ENCODE results near the gene MYOM1.

Gene MYOM1

GRCh38 chr18:3219631-3220335, at the start of gene MYOM1:
MYOM1 (minus strand) TSS chr18:3219968; CDS start chr18:3215223, 4,745 bp downstream.
- DNase-seq (ENCODE audit: low read depth) = no peak

GRCh38 chr18:3269241-3269913, 49.6 kb upstream of the MYOM1 start:
- DNase-seq (ENCODE audit: low read depth) = no peak

DNA sequence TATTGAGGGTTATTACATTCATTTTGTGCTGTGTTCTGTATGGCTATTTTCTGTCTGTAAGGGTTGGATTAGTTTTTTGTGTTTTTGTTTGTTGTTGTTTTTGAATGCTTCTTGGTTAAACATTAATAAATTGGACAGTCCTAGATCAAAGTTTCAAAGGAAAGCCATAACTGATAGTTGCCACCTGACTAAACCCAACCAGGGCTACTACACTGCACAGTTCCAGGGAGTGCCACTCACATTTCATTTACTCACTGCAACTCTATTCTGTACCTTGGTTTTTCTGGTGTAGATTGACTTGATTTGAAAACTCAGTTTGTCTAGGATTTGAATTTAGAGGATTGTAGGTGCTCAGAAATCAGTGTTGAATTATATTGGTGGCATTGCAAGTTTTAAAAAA, 48.5 kb upstream of the MYOM1 start:
- no peak for DNase-seq (ENCODE audit: low read depth)

GRCh38 chr18:3266062-3266608, 46.4 kb upstream of the MYOM1 start:
- no peak for DNase-seq (ENCODE audit: low read depth)

DNA sequence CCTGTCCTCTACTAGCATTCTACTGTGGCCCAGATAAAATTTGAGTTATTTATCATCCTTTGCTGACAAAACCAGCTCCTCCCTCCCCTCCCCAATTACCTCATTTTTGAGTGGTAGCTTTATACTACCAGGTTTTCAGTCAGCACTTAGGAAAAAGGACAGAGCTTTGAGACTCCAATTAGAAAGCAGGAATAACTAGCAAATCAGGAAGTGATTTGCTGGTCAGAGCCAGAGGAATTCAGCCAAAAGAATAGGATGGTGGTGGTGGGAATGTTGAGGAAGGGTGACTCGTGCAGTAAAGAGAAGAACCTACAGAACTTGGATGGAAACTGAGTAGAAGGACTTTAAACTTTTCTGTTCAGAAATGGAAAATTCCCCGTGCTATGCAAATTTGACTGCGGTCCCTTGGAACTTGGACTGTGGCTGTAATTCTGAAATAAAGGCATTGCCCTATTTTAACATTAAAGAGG, 45.8 kb upstream of the MYOM1 start:
- DNase-seq (ENCODE audit: low read depth) = no peak

DNA sequence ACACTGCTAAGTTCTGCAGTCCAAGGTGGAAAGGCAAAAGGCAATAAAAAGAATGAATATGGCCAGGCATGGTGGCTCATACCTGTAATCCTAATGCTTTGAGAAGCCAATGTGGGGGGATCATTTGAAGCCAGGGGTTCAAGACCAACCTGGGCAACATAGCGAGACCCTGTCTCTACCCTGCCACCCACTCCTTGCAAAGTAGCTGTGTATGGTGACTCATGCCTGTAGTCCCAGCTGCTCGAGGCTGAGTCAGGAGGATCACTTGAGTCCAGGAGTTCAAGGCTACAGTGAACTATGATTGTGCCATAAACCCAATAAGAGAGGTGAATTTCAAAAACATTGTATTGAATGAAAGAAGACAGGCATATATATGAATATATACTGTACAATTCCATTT, 44.6 kb upstream of the MYOM1 start:
- DNase-seq (ENCODE audit: low read depth) = no peak

- DNase-seq (ENCODE audit: low read depth) = no peak
Measured at GRCh38 chr18:3263132-3263700, 43.4 kb upstream of the MYOM1 start.

DNA sequence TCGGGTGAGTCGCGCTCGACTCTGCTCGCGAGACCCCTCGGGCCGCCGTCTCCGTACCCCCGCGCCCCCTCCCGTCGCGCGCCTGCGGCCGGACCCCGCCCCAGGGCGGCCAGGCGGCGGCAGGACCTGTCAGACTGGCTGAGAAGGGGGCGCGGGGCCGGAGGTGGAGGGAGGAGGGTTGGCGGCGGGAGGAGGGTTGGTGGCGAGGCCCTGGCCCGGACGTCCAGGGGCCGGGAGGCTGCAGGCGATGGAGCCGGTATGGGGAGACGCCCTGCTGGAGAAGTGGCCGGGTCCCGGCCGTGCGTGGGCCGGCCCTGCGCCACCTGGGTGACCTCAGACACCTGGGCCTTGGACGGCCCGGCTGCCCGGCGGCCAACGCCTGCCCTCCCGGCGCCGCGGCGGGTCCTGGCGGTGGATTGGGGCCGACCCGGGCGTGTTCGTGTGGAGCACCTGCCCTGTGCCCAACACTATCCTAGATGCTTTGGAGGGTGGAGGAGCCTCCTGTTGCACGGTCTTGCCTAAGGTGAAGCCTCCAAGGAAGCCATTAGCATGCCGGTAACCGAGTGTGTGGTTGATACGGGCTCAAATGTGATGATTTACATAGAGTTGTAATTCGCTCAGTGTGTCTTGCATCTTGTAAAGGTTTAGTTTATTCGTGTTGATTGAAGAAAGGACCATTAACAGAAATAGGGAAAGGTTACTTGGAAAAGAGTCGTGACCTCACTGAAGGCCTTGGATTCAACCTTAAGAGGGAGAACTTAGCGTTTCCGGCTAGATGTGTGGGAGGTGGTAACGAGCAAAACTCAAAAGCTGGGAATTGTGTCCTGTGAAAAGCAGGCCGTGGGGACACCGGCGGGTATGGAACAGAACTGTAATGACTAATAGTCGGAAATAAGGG, 42.7 kb upstream of the MYOM1 start:
- DNase-seq (ENCODE audit: low read depth) = peak; percentile 24

GRCh38 chr18:3261373-3262233, 41.8 kb upstream of the MYOM1 start, which contains the start of gene MYL12B:
MYL12B (plus strand) TSS chr18:3262133; CDS start chr18:3272899, 10,766 bp downstream.
- DNase-seq (ENCODE audit: low read depth) = peak; percentile 72

- no peak for DNase-seq (ENCODE audit: low read depth)
Measured at GRCh38 chr18:3260995-3261372, 41.2 kb upstream of the MYOM1 start.

GRCh38 chr18:3257627-3258120, 37.9 kb upstream of the MYOM1 start:
- DNase-seq (ENCODE audit: low read depth) = no peak

DNA sequence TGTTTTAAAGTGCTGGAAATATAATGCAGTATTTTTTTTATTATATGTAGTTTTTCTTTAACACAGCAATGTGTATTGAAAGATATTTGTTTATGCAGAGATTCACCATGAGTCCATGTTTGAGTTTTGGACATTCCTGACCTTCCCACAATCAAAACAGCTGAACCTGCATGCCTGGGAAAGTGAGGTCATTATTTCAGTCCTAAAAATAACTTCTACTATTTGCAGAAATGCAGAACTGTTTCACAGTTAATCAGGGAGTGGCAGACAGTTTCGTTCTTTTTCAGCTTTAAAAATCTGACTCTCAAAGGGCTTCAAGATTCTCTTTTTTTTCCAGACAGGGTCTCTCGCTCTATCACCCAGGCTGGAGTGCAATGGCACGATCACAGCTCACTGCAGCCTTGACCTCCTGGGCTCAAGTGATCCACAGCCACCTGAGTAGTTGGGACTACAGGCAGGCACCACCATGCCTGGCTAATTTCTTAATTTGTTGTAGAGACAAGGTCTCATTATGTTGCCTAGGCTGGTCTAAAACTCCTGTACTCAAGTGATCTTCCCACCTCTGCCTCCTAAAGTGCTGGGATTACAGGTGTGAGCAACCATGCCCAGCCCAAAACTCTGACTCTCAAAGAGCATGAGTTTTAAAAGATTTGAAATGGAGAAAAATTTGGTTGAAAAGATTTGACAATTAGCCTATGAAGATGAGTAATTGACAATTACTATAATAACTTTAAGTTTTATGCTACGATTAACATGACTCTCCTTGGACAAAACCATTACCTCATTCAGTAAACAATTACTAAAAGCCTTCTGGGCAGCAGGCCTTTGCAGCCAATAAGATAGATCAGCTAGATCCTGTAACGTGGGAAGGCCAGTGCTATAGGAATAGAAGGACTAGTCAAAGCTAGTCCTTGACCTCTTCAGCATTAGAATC, 37.2 kb upstream of the MYOM1 start:
- DNase-seq (ENCODE audit: low read depth) = no peak

DNA sequence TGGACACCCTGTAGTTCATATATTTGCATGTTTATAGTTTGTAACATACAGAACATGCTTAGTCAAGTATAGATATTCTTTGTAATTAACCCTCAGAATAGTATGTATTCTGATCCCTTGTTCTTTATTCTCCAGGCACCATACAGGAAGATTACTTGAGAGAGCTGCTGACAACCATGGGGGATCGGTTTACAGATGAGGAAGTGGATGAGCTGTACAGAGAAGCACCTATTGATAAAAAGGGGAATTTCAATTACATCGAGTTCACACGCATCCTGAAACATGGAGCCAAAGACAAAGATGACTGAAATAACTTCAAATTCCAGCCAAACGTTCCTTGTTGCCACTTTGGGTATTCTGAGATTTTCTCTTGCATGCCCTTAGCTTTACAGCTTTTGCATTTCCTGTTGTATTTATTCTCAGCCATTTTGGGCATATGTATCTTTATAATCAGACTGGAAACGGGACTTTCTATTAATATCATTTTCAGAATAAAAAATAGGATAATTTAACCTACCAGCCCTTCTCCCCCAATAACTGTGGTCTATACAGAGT, 35.9 kb upstream of the MYOM1 start:
- no peak for DNase-seq (ENCODE audit: low read depth)

DNA sequence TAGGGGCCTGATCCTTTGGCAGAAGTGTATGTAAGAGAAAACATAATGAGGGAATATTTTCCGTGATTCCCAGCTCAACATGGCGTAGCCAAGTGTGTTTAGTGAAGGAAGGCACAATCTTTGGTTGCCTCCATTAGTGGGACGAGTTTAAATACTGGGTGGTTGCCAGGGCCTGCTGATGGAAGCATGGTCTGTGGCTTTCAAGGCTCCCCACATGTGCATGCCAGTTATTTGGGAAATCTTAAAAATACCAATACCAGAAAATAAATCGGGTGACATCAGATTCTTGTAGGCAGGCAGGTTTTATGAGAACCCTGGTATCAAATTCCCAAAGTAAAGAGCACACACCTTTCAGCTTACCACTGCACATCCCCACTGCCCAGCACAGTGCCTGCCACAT, 35.0 kb upstream of the MYOM1 start:
- no peak for DNase-seq (ENCODE audit: low read depth)

DNA sequence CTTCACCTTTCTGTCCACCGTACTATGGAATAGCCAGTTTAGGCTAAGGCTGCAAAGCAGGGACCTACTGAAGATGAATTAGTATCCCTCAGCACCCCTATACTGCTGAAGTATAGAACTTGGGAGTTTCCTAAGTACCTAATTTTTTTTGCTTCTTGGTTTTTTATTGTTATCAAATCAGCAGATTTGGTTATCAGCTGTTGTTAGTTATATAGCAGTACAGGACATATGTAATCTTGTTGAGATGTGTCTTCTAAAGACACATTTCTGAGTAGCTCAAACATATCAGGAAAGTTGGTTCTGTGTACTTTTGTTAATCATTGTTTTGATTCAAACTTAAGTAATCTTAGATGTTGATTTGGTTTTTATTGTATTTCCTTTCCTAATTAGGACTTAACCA, 33.1 kb upstream of the MYOM1 start:
- no peak for DNase-seq (ENCODE audit: low read depth)

DNA sequence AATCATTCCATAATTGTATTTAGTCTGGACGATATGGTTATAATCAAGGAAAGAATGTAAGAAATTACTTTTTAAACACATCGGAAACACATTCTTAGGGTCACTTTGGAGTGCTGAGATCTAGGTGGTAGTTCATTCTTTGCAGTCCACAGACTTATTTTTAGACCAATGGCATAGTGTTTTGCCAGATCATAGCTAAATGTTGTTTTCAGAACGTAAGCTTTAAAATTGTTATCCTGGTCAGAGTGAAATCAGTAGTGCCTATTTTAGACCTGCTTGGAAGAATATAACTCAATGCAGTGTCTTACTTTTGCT, 32.2 kb upstream of the MYOM1 start:
- no peak for DNase-seq (ENCODE audit: low read depth)

- DNase-seq (ENCODE audit: low read depth) = no peak
Measured at GRCh38 chr18:3251249-3251962, 31.6 kb upstream of the MYOM1 start.

DNA sequence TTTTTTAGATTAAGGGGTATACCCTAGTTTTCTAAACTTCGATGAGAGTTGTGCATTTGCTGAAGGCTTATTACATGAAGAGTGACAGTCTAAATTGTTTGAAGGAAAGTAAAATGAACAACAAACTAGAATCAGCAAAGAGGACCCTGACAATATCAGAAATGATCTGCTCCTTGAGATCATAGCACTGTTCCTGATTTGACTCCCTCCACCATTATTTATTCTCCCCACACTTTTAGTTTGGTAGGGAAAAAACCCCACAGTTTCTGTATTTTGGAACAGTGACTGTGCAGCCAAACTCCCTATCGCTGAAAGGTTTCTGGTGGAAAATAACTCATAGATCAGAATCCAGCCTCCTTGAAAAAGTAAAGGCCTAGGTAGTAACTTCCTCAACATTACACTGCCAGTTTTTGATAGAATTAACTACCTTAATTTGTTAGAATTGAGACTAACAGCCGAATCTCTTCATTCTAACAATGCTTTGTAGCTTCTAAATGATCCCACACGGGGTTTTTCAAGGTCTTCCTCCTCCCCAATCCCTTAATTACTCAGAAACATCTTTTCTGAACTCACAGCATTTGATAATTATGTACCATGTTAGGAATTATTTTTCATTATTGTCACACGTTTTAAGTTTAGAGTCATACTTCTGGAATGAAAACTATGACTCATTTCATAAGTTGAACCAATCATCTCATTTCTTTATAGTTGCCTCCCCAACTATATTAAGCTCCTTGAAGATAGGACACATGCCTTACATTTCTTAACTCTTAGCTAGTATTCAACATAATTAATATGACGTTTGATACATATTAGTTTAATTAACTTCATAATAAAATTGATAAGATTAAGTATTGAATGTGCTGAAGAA, 30.7 kb upstream of the MYOM1 start:
- DNase-seq (ENCODE audit: low read depth) = no peak

Data from activated T-cell treated with anti-CD3 and anti-CD28 coated beads for 1 hour (primary cell).